Fibroblast of the aortic adventitia (primary cell): ENCODE results near the gene MAGI2. TPM values are rescaled to one million over a fixed set of nuclear protein-coding genes. Genes with fewer than 3 reads are reported as not detected.

Experiments used
- DNase-seq: peaks from one replicate; pipeline ENCODE4 v3.0.0-alpha.2; 2010; ENCODE audit warnings: low read depth
- H3K4me3 ChIP-seq: 2 replicates; pipeline ENCODE4 v1.5.1; 2011; ENCODE audit warnings: low read depth, mild to moderate bottlenecking, control low read depth, low read length, moderate library complexity
- total RNA-seq: library from RNA; depleted of rRNA; stranded (reverse); fragments of >200 nt; gene quantifications from 2 replicates; pipeline ENCODE4 v1.2.3, GENCODE V29; 2012; ENCODE audit warnings: low replicate concordance
- TF ChIP-seq, protein P1 (sequence below): IDR thresholded peaks from 2 replicates; pipeline ENCODE4 v1.5.1; 2011; ENCODE audit warnings: mild to moderate bottlenecking, low read length, control low read depth, inconsistent platforms; ENCODE audit not compliant: insufficient read depth

MAGI2 gene
- total RNA-seq, 1 donor, result 25.5 TPM

DNA sequence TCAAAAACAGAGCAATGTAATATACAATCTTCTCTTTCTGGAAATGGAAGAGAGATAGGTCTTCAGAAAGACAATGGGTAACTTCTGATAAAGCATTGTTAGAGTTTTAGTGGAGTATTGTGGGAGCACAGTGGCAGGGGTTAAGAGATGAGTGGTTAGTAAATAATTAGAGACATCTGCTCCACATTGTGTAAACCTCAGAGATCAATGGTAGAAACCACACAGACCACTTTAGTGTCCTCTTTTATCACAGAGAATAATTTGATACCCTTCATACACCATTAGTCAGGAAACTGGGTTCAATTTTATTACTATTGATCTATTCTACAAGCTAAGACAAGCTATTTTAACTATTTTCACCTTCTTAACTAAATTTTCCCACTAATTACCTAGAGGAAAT, 35.9 kb upstream of the MAGI2 start:
- H3K4me3 ChIP-seq, result no peak overlapping the region
- no peak for DNase-seq
- TF ChIP-seq, protein P1, sequence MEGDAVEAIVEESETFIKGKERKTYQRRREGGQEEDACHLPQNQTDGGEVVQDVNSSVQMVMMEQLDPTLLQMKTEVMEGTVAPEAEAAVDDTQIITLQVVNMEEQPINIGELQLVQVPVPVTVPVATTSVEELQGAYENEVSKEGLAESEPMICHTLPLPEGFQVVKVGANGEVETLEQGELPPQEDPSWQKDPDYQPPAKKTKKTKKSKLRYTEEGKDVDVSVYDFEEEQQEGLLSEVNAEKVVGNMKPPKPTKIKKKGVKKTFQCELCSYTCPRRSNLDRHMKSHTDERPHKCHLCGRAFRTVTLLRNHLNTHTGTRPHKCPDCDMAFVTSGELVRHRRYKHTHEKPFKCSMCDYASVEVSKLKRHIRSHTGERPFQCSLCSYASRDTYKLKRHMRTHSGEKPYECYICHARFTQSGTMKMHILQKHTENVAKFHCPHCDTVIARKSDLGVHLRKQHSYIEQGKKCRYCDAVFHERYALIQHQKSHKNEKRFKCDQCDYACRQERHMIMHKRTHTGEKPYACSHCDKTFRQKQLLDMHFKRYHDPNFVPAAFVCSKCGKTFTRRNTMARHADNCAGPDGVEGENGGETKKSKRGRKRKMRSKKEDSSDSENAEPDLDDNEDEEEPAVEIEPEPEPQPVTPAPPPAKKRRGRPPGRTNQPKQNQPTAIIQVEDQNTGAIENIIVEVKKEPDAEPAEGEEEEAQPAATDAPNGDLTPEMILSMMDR, result no peak

GRCh38 chr7:79478386-79478785, 24.9 kb upstream of the MAGI2 start:
- TF ChIP-seq, protein P1, result no peak
- no peak for DNase-seq

GRCh38 chr7:79475455-79475854, 22.0 kb upstream of the MAGI2 start:
- no peak overlapping the region for H3K4me3 ChIP-seq
- TF ChIP-seq, protein P1, result no peak
- DNase-seq, result no peak

More at GRCh38 chr7:79478386-79478785, 24.9 kb upstream of the MAGI2 start:
- no peak overlapping the region for H3K4me3 ChIP-seq

- DNase-seq, result no peak
- H3K4me3 ChIP-seq, result no peak overlapping the region
- TF ChIP-seq, protein P1, result no peak
These were observed 18.2 kb upstream of the MAGI2 start for GRCh38 chr7:79471699-79472098.

DNA sequence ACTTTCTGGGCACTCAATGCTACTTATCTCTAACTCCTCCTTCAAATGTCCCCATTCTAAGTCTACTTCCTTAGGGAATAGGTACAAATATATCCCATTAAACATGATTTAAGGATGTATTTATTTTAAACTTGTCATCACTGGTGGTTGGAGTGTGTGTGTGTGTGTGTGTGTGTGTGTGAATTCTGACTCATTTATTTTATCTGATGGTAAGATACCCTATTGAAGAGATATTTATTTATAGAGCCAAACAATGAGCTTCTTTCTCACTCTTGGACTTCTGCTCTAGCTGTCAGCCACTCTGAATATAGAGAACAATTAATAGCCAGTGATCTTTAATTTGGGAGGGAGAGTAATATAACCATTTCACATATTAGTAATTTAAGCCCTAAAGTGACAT, 17.8 kb upstream of the MAGI2 start:
- H3K4me3 ChIP-seq, result no peak overlapping the region
- peak; percentile 28 for DNase-seq
- TF ChIP-seq, protein P1, result no peak

DNA sequence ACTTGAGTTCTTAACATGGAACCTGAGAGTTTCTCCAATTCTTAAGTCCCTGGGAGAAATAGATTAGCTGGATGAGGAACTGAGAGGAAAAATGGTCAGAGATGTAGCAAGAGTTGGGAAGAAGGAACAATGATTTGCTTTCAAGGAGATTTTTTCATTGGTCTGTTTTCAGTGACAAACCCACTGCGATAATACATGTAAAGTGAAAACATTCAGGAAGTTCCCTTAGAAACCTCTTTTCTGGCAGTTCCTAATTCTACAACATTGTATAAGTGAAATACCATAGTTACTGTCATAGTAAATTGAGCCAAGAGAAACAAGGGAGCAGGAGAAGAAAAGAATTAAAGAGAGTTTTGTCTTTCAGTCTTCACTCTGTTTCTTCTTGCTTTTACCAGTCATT, 12.1 kb upstream of the MAGI2 start:
- TF ChIP-seq, protein P1, result no peak
- no peak overlapping the region for H3K4me3 ChIP-seq
- DNase-seq, result no peak

DNA sequence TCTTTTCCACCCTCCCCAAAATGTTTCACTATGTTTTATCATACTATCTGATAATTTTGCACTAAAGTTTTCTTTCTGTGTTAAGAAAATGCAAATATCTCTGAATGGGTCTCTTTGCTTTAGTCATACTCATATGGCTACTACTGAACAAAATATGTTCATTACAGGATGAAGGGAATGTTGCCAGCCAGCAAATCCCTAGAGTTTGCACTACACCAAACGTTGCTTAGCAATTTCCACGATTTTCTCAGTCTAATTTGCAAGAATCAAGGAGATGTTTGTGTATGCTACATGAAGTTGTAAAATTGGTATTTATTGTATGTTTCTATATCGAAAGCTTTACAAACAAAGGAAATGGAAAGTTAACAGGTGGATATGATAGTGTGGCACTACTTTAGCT, 10.6 kb upstream of the MAGI2 start:
- TF ChIP-seq, protein P1, result no peak
- H3K4me3 ChIP-seq, result no peak overlapping the region
- no peak for DNase-seq
